HG03378 (cell line): ENCODE data around the gene RSAD1.
A peak's percentile ranks its signal among the peaks of the same experiment; 100 is the strongest.
"Not testable (repeated sequence)": the region's sequence is repeated elsewhere in the genome, so short reads cannot be mapped to it uniquely, and the experiment has no call there.

ENCODE experiments used
- ATAC-seq: cut with Tn5 transposase; IDR thresholded peaks from one replicate; pipeline ENCODE4 v1.9.1; 2021; ENCODE audit warnings: mild to moderate bottlenecking, moderate library complexity; ENCODE audit not compliant: unreplicated experiment

The RSAD1 gene

DNA sequence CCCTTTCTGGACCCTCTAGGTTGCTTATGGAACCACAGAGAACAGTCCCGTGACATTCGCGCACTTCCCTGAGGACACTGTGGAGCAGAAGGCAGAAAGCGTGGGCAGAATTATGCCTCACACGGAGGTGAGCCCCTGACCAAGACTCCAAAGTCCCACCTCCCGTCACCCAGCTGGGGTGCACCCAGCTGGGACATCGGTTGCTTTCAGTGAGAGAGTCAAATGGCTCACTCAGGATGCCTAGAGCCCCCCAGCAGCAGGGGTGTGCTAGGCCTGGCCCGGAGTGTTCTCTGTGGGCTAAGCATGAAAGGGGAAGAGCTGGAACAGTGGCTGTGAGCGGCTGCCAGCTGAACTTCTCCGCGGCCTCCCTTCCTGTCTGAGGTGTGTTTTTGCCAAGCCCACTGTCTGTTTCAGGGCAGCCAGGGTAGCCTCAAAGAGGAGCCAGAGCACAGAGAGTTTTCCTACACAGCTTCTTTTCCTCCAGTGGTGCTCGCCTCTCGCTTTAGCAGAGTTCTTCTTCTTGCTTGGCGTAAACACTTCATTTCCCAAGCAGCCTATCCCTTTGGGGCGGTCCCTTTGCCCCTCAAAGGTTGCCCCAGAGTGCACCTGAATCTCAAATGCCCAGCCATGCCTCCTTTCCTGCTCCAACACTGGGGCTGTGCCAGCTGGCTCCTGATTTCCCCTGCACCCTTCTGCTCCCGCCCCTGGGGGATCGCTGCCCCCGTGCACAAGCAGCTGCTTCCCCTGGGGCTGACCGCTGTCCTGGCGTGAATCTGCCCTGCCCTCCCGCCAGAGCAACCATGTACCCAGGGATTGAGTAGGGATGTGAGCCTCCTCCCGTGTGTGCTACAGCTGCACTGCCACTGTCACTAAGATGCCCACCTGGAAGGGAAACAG is 7.4 kb upstream of the RSAD1 start:
- no peak for ATAC-seq

DNA sequence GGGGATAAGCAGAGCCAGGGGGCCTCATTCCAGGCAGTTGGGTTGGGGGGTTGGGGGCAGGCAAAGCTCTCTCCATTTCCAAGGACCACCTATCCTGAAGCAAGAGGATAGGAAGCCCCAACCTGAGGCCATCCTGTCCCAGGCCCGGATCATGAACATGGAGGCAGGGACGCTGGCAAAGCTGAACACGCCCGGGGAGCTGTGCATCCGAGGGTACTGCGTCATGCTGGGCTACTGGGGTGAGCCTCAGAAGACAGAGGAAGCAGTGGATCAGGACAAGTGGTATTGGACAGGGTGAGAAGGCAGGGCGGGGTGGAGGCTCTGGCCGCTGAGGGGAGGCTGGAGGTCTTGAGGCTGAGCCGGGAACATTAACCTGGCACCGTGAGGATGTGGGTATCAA is 6.4 kb upstream of the RSAD1 start:
- no peak for ATAC-seq

DNA sequence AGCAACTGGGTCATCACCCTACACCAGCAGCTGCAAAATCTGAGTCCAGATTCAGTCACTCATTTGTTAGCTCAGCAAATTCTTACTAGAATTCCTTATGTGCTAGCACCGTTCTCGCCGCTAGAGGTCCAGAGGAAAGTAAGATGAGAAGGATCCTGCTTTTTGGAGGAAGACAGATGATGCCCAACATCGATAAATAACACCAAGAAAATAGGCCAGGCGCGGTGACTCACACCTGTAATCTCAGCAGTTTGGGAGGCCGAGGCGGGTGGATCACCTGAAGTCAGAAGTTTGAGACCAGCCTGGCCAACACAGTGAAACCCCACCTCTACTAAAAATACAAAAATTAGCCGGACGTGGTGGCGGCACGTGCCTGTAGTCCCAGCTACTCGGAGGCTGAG is 5.9 kb upstream of the RSAD1 start:
- not testable (repeated sequence) for ATAC-seq

- no peak for ATAC-seq
These were observed 4.8 kb upstream of the RSAD1 start for GRCh38 chr17:50473901-50474300.

- no peak for ATAC-seq
These were observed 4.1 kb upstream of the RSAD1 start for GRCh38 chr17:50474523-50474922.

DNA sequence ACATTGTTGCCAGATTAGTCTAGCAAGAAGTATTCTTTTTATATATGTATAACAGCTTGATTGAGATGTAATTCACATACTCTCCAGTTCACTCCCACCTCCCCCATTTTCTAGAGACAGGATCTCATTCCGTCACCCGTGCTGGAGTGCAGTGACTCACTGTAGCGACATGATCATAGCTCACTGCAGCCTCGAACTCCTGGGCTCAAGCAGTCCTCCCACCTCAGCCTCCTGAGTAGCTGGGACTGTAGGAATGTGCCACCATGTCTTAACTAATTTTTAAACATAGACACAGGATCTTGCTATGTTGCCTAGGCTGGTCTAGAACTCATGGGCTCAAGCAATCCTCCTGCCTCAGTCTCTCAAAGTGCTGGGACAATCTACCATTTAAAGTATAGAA is 3.3 kb upstream of the RSAD1 start:
- ATAC-seq, result no peak

DNA sequence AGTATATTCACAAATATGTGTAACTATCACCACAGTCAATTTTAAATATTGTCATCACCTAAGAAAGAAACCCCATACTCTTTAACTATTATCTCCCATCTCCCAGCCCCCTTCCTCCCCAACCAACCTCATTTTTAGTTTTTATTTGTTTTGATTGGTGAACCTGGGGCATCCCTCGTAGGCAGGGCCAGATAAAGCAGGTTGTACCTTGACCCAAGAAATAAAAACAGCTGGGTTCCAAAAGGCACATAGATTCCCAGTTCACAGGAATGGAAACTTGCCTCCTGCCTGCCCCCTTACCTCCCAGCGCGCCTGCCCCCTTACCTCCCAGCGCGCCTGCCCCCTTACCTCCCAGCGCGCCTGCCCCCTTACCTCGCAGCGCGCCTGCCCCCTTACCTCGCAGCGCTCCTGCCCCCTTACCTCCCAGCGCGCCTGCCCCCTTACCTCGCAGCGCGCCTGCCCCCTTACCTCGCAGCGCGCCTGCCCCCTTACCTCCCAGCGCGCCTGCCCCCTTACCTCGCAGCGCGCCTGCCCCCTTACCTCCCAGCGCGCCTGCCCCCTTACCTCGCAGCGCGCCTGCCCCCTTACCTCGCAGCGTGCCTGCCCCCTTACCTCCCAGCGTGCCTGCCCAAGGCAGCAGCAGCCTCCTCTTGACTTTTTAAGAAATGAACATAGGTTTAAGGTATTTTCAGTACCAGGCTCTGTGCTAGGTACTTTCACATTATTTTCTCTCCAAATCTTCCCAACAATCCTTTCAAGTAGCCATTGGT is 2.7 kb upstream of the RSAD1 start:
- ATAC-seq, result not testable (repeated sequence)

GRCh38 chr17:50476545-50477315 is 1.9 kb upstream of the RSAD1 start:
- ATAC-seq, result no peak

DNA sequence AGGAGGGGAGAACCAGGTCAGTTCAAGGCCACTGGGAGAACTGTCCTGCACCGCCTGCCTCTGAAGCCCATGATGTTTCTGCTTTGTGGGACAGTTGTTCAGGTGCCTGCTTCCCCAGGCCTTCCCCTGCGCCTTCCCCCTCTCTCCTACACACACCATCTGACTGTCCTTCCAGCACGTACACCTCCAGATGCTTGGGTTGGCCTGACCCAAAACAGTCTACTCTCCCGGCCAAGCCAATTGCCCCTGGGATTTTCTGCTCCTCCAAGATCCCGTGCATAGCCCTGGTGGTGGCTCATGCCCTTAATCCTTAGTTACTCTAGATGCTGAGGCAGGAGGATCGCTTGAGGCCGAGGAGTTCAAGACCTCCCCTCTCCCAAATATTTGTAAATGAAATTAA is 684 bp upstream of the RSAD1 start:
- ATAC-seq, result no peak

DNA sequence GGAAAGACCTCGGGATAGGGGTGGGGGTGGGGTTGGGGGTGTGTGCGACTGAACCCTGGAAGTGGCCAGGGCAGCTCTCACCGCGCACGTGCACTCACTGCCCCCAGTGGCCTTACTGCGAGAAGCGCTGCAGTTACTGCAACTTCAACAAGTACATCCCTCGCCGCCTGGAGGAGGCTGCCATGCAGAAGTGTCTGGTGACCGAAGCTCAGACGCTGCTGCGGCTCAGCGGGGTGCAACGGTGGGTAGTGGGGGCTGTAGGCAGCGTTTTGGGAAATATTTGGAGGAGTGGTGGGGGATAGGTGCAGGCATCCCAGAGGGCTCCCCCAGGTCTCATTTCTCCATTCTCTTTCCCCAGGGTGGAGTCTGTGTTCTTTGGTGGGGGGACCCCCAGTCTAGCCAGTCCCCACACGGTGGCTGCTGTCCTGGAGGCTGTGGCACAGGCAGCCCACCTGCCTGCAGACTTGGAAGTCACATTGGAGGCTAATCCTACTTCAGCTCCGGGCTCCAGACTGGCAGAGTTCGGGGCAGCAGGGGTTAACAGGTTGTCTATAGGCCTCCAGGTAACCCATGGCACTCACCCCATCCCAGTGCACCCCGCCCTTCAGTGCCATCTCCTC is 972 bp downstream of the RSAD1 start:
- peak; percentile 41 for ATAC-seq

DNA sequence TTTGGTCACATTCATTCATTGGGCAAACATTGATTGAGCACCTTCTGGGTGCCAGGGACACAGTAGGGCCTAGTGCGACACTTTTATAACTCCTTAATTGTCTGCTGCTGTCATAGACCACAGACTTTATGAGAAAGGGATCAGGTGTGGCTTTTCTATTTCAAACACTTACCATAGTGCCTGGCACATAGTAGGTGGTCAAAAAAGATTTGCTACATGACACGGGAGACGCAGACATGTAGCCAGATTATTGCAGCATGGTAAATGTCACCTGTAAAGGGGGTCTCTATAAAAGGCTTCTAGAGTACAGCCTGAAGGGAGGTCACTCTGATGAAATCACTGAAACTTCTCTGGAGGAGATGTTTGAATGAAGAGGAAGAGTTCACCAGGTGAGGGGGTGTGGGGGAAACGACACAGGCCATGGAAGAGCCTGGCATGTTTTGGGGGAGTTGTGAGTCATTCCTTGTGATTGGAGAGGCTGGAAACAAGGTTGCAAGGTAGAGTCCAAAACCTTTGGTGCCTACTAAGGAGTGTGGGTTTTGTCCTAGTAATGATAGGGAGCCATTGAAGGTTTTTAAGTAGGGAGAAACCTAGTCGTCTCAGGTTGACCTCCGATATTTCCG is 1.6 kb downstream of the RSAD1 start:
- no peak for ATAC-seq

GRCh38 chr17:50480854-50481490 is 2.3 kb downstream of the RSAD1 start:
- no peak for ATAC-seq

- ATAC-seq, result no peak
These were observed 3.0 kb downstream of the RSAD1 start for GRCh38 chr17:50481648-50482047.

- ATAC-seq, result no peak
These were observed 3.5 kb downstream of the RSAD1 start for GRCh38 chr17:50482110-50482509.

DNA sequence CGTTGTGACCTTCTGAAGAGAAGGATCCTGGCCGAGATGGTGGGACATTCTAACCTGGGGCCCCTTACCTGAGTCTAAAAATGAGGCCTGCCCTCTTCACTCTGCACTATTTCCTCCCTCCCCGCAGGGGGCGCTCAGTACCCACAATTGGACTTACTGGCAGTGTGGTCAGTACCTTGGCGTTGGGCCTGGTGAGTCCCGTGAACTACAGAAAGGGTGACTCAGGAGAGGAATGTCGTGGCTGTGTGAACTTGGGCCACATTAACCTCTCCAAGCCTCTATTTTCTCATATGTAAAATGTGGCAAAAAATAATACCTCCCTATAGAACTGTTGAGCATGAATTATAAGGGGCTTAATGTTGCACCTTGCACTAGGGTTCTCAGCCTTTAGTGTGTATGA is 3.9 kb downstream of the RSAD1 start:
- ATAC-seq, result no peak

DNA sequence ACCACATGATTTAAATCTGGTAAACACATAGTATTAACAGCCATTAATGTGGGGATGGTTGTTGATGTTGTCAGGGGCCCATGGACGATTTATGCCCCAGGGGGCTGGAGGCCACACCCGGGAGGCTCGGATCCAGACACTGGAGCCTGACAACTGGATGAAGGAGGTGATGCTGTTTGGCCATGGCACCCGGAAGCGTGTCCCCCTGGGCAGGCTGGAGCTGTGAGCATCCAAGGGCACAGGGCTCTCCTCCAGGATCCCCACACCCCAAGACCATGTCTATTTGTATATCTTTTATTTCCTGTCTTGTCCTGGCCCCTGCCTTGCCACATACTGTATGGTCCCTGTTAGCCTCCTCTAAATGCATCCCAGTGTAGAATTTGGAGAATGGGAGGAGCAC is 4.6 kb downstream of the RSAD1 start:
- ATAC-seq, result no peak

DNA sequence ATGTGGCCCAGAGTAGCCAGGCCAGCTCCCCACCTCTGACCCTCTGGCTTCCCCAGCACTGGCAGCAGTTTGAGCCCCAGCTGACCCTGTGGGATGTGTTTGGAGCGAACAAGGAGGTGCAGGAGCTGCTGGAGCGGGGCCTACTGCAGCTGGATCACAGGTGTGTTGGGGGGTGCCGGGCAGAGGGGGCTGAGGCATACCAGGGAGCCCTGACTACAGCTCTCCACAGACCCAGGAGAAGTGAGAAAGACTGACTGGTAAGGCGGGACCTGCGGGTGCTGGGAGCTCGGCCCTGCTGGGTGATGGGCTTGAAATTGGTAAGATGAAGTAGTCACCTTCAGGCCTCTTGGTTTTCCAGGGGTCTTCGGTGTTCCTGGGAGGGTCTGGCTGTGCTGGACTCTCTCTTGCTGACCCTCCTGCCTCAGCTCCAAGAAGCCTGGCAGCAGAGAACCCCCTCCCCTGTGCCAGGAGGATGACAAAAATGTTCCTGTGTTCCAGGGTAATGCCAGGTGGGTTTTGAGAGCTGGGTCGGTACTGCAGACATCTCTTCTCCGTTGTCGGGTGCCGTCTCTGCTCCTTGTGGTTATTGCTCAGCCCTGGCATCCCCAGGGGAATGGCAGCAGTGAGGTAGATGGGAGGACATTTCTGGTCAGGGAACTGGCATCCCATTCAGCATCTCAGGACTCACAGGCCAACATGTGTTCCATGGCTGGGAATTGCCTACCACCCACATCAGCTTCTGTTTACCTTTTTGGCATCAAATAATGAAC is 5.9 kb downstream of the RSAD1 start:
- no peak for ATAC-seq

DNA sequence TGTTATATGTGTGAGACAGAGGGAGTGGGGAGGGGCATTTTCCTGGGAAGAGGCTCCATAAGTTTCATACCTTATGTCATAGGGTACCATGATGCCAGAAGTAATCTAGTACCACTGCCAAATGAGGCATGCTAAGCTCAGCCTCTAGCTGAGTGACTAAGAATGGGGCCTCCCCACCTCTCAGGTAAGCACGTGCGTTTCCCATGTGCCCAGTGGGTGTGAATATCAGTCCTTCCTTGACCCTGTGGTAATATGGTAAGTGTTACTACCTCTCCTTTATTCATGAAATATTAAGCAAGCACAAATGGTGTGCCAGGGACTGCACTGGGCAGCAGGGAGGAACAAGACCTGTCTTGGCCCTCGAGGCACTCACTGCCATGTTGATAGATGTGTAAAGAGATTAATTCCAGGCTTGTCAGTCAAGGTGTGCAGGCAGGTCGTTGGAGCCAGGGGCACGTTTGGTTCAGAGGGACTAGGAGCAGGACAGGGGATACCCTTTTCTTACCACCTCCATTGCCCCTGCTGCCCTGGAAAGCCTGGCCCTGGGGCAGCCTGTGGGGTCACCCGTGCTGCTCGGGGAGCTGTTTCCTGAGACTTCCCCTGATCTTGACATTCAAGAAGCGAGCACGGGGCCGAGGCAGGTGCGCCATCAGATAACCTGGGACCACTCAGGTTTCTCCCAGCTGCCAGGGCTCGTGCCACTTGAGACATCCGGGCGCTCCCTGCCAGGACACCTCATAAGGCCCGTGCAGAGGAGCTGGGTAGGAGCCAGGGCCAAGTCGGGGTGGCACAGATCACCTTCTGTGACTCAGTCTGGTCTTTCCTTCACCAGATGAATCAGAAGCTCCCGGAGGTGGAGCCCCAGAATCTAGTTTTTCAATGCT is 8.8 kb downstream of the RSAD1 start:
- ATAC-seq, result no peak
